Germinal center (tissue), 1 donor: Measurements from ENCODE around the gene ADAD2.
"Not testable (repeated sequence)": the region's sequence is repeated elsewhere in the genome, so short reads cannot be mapped to it uniquely, and the experiment has no call there.

Experiments
- DNase-seq: peaks from one replicate; pipeline ENCODE4 v3.0.0; 2012; ENCODE audit warnings: mixed read lengths, low spot score

ADAD2 gene

GRCh38 chr16:84195201-84196093 is 4.5 kb downstream of the ADAD2 start:
- no peak for DNase-seq

DNA sequence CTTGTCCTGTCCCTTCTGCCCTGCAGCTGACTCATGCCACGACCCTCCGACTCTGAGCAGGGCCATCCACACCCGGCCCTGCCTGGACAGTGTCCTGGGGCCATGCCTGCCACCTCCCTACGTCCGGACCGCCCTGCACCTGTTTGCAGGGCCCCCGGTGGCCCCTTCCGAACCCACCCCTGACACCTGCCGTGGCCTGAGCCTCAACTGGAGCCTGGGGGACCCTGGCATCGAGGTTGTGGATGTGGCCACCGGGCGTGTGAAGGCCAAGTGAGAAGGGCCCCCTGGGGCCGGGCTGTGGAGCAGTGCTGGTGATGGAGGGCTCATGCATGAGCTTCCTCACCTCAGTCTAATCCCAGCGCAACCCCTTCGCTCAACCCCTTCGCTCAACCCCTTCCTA is 5.1 kb downstream of the ADAD2 start:
- no peak for DNase-seq

- DNase-seq: no peak
These were observed 5.9 kb downstream of the ADAD2 start for GRCh38 chr16:84196727-84197394.

- DNase-seq: no peak
These were observed 6.6 kb downstream of the ADAD2 start for GRCh38 chr16:84197466-84198128.

DNA sequence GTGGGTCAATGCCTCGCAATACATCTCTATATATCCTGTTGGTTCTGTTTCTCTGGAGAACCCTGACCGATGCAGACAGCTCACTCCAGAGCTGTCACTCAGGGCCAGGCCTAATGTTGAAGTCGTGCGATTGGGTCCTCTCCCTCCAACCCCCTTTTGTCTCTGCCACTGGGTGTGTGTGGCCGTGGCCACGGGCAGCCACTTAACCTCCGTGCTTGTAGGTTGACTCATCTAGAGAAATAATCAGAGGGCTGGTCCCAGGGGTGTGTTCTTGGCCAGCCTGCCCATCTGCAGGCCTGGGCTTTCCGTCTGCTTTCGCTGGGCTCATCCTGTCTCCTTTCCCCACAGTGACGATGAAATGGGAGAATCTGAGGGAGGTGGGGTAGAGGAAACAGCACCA is 7.4 kb downstream of the ADAD2 start:
- DNase-seq: no peak

GRCh38 chr16:84199097-84199496 is 8.1 kb downstream of the ADAD2 start:
- no peak for DNase-seq

DNA sequence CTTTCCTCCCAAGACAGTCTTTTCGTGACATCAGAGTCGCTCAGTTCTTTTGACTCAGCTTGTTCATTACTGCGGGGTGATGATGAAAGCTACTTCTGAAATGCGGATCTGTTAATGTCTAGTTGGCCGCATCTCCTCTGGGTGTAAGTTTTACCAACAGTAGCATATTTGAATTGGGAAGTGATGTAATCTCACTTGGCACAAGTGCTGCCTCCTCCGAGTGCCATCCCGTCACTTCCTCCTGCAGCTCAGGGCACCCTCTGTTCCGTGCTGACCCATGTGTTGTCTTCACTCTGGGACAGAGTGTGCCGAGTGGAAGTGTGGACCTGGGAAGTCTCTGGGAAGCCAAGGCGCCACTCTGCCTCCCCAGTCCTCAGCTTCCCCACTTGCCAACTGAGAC is 8.9 kb downstream of the ADAD2 start:
- DNase-seq: no peak

DNA sequence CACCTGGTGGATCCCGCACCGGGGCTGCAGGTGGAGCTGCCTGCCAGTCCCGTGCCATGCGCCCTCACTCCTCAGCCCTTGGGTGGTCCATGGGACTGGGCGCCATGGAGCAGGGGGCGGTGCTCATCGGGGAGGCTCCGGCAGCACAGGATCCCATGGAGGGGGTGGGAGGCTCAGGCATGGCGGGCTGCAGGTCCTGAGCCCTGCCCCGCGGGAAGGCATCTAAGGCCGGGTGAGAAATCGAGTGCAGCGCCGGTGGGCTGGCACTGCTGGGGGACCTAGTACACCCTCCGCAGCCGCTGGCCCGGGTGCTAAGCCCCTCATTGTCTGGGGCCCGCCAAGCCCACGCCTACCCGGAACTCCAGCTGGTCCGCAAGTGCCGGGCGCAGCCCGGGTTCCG is 13.6 kb downstream of the ADAD2 start:
- DNase-seq: not testable (repeated sequence)

DNA sequence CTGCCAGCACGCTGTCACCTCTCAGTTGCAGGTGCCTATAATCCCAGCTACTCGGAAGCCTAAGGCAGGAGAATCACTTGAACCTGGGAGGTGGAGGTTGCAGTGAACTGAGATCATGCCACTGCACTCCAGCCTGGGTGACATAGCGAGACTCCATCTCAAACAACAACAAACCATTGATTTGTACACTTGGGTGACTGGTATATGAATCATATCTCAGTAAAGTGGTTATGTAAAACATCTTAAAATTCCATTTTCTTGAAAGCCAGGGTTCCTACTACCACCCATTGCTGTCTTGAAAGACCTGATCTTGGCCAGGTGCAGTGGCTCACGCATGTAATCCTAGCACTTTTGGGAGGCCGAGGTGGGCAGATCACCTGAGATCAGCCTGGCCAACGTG is 14.2 kb downstream of the ADAD2 start:
- DNase-seq: not testable (repeated sequence)

GRCh38 chr16:84205976-84206691 is 15.2 kb downstream of the ADAD2 start:
- DNase-seq: no peak

DNA sequence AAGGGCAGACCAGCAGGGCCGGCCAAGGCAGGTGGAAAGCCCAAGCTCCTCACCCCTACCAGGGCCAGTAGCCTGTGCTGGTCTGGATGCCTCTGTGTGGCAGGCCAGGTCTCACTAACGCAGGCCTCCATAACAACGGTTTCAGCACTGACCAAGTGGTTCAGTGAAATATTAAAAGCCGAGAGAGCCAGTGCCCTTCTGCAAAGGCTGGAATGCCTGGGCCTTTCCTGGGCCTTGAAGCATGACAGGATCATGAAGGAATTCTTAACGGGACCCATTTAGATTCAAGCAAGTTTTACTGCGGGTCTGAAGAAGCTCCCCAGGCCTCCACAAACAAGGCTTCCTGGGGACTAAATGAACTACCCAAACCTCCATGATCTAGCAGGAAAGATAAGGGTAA is 16.3 kb downstream of the ADAD2 start:
- no peak for DNase-seq

GRCh38 chr16:84207879-84208278 is 16.9 kb downstream of the ADAD2 start:
- no peak for DNase-seq

- DNase-seq: no peak
These were observed 19.0 kb downstream of the ADAD2 start for GRCh38 chr16:84209989-84210388.

GRCh38 chr16:84212154-84212553 is 21.2 kb downstream of the ADAD2 start:
- DNase-seq: no peak

DNA sequence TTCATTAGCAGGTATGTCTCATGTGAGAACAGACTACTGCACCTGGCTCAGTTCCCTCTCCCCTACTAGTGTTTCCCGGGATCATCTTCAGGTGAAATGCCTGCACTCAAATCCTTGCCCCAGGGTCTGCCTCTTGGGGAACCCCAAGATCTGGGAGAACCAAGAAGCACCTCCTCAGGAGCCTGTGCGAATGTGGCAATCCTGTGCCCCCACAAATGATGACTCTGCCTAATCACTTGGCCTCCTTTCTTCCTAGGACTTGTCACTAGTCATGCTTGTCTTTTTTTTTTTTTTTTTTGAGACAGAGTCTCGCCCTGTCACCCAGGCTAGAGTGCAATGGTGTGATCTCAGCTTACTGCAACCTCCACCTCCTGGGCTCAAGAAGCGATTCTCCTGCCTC is 21.7 kb downstream of the ADAD2 start:
- no peak for DNase-seq

DNA sequence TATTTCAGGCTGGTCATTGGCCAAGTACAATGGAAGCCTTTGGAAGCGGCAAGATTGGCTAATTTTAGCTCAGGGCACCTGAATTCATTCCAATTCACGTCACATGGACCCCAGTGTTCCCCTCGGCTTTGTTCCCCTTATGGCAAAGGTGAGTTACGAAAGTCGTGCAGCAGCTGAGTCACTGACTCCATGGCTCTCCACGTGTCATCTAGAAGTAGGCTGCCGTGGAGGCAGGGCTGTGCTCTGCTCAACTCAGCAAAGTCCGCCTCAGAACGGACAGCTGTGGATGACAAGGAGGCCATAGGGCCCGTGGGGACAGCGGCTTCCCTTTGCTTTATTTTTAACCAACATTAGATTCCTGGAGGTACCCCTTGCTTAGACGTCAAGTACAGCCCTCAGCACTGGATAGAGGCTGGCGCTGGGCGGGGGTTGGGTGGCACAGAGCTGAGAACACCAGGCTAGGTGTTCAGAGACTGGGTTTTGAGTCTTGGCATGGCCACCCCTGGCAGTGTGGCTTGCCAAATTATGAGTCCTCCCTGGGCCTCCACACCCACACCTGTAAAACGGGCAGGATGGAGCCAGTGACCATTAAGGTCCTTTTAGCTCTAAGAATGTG is 23.6 kb downstream of the ADAD2 start:
- DNase-seq: no peak

GRCh38 chr16:84215531-84215930 is 24.6 kb downstream of the ADAD2 start:
- no peak for DNase-seq

GRCh38 chr16:84216144-84216543 is 25.2 kb downstream of the ADAD2 start:
- not testable (repeated sequence) for DNase-seq

- no peak for DNase-seq
These were observed 27.3 kb downstream of the ADAD2 start for GRCh38 chr16:84218176-84218823.

DNA sequence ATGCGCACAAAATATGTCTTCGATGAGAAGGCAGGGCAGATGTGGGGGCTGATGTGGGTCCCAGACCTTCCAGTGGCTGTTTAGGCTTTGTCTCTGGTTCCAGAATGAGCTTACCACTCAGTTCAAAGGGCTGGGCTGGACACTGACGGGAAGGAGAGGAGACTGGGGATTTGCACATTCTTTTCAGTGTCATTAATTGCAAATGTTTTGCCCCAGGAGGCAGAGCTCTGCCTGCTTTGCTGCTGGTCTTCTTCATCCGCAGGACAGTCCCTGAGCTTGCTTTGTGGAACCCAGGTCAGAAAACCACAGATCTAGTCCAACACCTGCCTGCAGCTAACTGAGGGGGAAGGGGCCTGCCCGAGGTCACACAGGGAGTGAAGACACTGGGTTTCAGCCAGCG is 28.0 kb downstream of the ADAD2 start:
- DNase-seq: no peak

DNA sequence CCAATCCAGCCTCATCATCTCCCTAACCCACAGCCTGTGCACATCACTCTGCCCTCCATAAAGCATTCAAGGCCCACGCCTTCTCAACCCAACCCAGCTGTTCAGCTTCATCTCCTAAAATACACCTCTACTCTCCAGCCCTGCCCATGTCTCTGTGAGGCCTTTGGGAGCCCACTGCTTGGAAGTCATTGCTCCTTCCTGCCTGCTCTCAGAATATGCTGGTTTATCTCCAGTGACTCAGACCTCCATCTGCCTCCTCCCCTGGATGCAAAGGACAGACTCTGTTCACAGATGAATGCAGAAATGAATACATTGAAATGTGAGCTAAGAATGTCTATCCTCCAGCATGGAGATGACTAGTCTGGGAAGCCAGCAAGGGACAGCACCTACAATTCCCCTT is 29.9 kb downstream of the ADAD2 start:
- DNase-seq: no peak
